Smooth muscle cell (in vitro differentiated cells): ENCODE measurements around the gene USP3. TPM values are rescaled to one million over a fixed set of nuclear protein-coding genes. Genes with fewer than 3 reads are reported as not detected.

Experiments
- DNase-seq: peaks from one replicate; lab custom pipeline; 2025; ENCODE audit not compliant: unreplicated experiment; lab: John Stamatoyannopoulos, UW
- H2AFZ ChIP-seq: fragments of 200-600 bp; sonication (generic); 2 replicates; pipeline ENCODE4 v1.6.0; 2016; ENCODE audit warnings: antibody characterized with exemption, low read depth, mild to moderate bottlenecking
- H3F3A ChIP-seq: fragments of 200-600 bp; sonication (generic); 2 replicates; pipeline ENCODE4 v1.6.0; 2017; ENCODE audit warnings: antibody characterized with exemption, low read depth
- H3K27ac ChIP-seq: fragments of 200-600 bp; sonication (generic); 2 replicates; pipeline ENCODE4 v1.5.1; 2016; ENCODE audit warnings: low read depth, mild to moderate bottlenecking
- H3K27me3 ChIP-seq: fragments of 200-600 bp; sonication (generic); 2 replicates; pipeline ENCODE4 v1.6.1; 2016; ENCODE audit warnings: low read depth, mild to moderate bottlenecking
- H3K36me3 ChIP-seq: fragments of 200-600 bp; sonication (generic); 2 replicates; pipeline ENCODE4 v1.5.1; 2016; ENCODE audit warnings: low read depth
- H3K4me1 ChIP-seq: fragments of 200-600 bp; sonication (generic); 2 replicates; pipeline ENCODE4 v1.5.1; 2016; ENCODE audit warnings: low read depth
- H3K4me2 ChIP-seq: fragments of 200-600 bp; sonication (generic); 2 replicates; pipeline ENCODE4 v1.6.0; 2016; ENCODE audit warnings: mild to moderate bottlenecking
- H3K4me3 ChIP-seq: fragments of 200-600 bp; sonication (generic); 2 replicates; pipeline ENCODE4 v1.5.1; 2016; ENCODE audit warnings: mild to moderate bottlenecking
- H3K79me2 ChIP-seq: fragments of 200-600 bp; sonication (generic); 2 replicates; pipeline ENCODE4 v1.6.0; 2016; ENCODE audit warnings: low read depth, mild to moderate bottlenecking
- H3K9ac ChIP-seq: fragments of 200-600 bp; sonication (generic); 2 replicates; pipeline ENCODE4 v1.6.0; 2016; ENCODE audit warnings: low read depth
- H3K9me3 ChIP-seq: fragments of 200-600 bp; sonication (generic); replicated peaks from 2 replicates; pipeline ENCODE4 v1.5.1; 2016; ENCODE audit warnings: low read depth
- H4K20me1 ChIP-seq: fragments of 200-600 bp; sonication (generic); 2 replicates; pipeline ENCODE4 v1.6.0; 2016; ENCODE audit warnings: low read depth
- CTCF ChIP-seq: fragments of 200-600 bp; sonication (generic); IDR thresholded peaks from 2 replicates; pipeline ENCODE4 v1.5.1; 2017; ENCODE audit warnings: borderline replicate concordance, mild to moderate bottlenecking, antibody characterized with exemption; ENCODE audit not compliant: insufficient read depth, poor library complexity, severe bottlenecking
- WGBS: methylation state at CpG from one replicate; pipeline ENCODE4 v1.1.7; 2016; ENCODE audit warnings: low lambda C conversion rate; 5-methylcytosine and 5-hydroxymethylcytosine counted together
- polyA plus RNA-seq: library from polyadenylated mRNA; unstranded; fragments of >200 nt; fragmentation: Nextera tagmentation; extraction: Ambion mirVana; gene quantifications from 2 replicates; pipeline ENCODE4 v1.2.1, GENCODE V29; 2016
- total RNA-seq: library from RNA; depleted of rRNA; stranded (reverse); fragments of >200 nt; gene quantifications from 2 replicates; pipeline ENCODE4 v1.2.3, GENCODE V29; 2014

The USP3 gene
- total and polyA plus RNA-seq, 2 experiments from 2014 or later: 17.1 to 26.2 TPM

- 97% methylated on average over 6 of the region's 6 CpGs for WGBS
- no peaks in the 10 kb centered on the region for H3K9me3 ChIP-seq
These were observed 84.4 kb downstream of the USP3 start for GRCh38 chr15:63588826-63589225.

GRCh38 chr15:63593705-63594671 is 89.6 kb downstream of the USP3 start:
- no peaks in the 10 kb centered on the region for H3K36me3 ChIP-seq
- H4K20me1 ChIP-seq: no peaks in the 10 kb centered on the region
- no peaks in the 10 kb centered on the region for H3K9me3 ChIP-seq
- 81% methylated on average over 9 of the region's 9 CpGs for WGBS
- no peak for DNase-seq
- no peak overlapping the region for H3K9ac ChIP-seq
- H3K27me3 ChIP-seq: no peaks in the 10 kb centered on the region
- no peak overlapping the region for H3K4me2 ChIP-seq
- H3F3A ChIP-seq: no peaks in the 10 kb centered on the region
- H2AFZ ChIP-seq: no peak overlapping the region
- H3K4me3 ChIP-seq: no peak overlapping the region
- no peak overlapping the region for H3K27ac ChIP-seq
- H3K79me2 ChIP-seq: no peaks in the 10 kb centered on the region
- TF ChIP-seq CTCF: no peak
- H3K4me1 ChIP-seq: peaks cover 7% of the 10 kb centered on the region

More at GRCh38 chr15:63588826-63589225, 84.4 kb downstream of the USP3 start:
- Histone ChIP-seq H4K20me1 (peaks cover 4% of the 10 kb centered on the region), H3K9ac (no peak overlapping the region), H3K4me1 (no peaks in the 10 kb centered on the region), H3K4me3 (no peak overlapping the region), H3K27me3 (no peaks in the 10 kb centered on the region), H3F3A (no peaks in the 10 kb centered on the region), H3K27ac (no peak overlapping the region), H3K36me3 (peaks cover 9% of the 10 kb centered on the region), H2AFZ (no peak overlapping the region), H3K4me2 (no peak overlapping the region), H3K79me2 (peaks cover 4% of the 10 kb centered on the region)
- DNase-seq: no peak
- TF ChIP-seq CTCF: no peak

GRCh38 chr15:63595065-63595464 is 90.7 kb downstream of the USP3 start:
- Histone ChIP-seq H3K4me3 (no peak overlapping the region), H3K27me3 (no peaks in the 10 kb centered on the region), H3K4me1 (peaks cover 10% of the 10 kb centered on the region), H2AFZ (no peak overlapping the region), H3F3A (no peaks in the 10 kb centered on the region), H3K36me3 (no peaks in the 10 kb centered on the region), H3K9me3 (no peaks in the 10 kb centered on the region), H3K79me2 (no peaks in the 10 kb centered on the region), H3K9ac (no peak overlapping the region), H3K27ac (no peak overlapping the region), H3K4me2 (no peak overlapping the region), H4K20me1 (no peaks in the 10 kb centered on the region)
- no peak for TF ChIP-seq CTCF
- 83% methylated on average over 3 of the region's 3 CpGs for WGBS
- DNase-seq: no peak
